ENCODE data around the gene KCNN1.

KCNN1 gene

DNA sequence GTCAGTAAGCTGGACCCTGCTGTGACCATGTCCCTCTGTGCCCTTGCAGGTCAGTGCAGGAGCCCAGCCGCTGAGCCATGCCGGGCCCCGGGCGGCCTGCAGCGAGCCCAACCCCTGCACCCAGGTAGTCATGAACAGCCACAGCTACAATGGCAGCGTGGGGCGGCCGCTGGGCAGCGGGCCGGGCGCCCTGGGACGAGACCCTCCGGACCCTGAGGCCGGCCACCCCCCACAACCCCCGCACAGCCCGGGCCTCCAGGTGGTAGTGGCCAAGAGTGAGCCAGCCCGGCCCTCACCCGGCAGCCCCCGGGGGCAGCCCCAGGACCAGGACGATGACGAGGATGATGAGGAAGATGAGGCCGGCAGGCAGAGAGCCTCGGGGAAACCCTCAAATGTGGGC lies 6.9 kb downstream of the KCNN1 start:
- TF ChIP-seq CTCF (IDR thresholded peaks at IDR 0.05) = no peak
- H3K27ac ChIP-seq = no peak overlapping the region

DNA sequence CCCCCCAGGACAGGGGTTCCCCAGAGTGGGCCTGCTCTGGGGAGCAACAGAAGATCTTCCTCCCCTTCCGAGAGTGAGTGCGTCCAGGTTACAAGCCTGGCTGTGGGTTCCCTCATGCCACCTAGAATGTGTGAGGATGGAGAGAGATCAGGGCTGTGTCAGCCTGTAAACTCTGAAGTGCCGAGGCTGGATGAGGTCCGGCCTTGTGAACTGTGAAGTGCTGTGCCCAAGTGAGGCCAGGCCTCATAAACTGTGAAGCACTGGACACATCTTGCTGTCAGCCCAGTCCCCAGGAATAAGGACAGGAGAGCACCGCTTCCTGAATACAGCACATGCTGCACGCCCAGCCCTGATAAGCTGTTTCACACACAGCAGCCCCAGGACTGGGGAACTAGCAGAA lies 7.6 kb downstream of the KCNN1 start:
- no peak for TF ChIP-seq CTCF (IDR thresholded peaks at IDR 0.05)
- TF ChIP-seq ZFX (IDR thresholded peaks at IDR 0.05; ENCODE audit: borderline replicate concordance) = no peak
- H3K27ac ChIP-seq = no peak overlapping the region

DNA sequence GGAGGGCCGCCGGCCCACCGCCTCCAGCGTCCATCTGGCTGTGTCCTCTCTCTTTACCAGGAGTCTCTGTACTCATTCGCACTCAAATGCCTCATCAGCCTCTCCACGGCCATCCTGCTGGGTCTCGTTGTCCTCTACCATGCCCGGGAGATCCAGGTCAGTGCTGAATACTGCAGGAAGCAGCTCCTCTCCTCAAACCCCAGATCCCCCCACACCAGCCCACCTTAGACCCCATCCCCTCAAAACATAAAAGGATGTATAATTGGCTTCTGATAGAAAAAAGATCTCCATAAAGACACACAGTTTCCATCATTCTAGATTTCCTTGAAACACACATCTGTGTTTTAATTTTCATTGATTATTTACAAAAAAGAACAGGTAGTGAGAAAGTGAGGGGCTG lies 8.1 kb downstream of the KCNN1 start:
- H3K27ac ChIP-seq = no peak overlapping the region
- no peak for TF ChIP-seq ZFX (IDR thresholded peaks at IDR 0.05; ENCODE audit: borderline replicate concordance)
- no peak for TF ChIP-seq CTCF (IDR thresholded peaks at IDR 0.05)

GRCh38 chr19:17977021-17977420 lies 10.1 kb downstream of the KCNN1 start:
- no peak for TF ChIP-seq ZFX (IDR thresholded peaks at IDR 0.05; ENCODE audit: borderline replicate concordance)
- TF ChIP-seq CTCF (IDR thresholded peaks at IDR 0.05) = no peak
- H3K27ac ChIP-seq = no peak overlapping the region

DNA sequence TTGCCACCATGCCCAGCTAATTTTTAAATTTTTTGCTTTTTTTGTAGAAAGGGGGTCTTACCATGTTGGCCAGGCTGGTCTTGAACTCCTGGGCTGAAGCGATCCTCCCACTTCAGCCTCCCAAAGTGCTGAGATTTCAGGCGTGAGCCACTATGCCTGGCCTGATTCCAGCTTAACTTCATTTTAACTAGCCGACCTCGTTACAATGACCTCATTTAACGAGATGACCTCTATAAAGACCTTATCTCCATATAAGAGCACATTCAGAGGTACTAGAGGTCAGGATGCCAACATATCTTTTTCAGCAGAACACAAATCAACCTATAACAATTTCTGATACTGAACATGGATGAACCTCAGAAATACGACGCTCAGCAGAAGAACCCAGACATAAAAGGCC lies 10.6 kb downstream of the KCNN1 start:
- no peak overlapping the region for H3K27ac ChIP-seq

GRCh38 chr19:17981611-17982010 lies 14.7 kb downstream of the KCNN1 start:
- H3K27ac ChIP-seq = no peak overlapping the region
- TF ChIP-seq ZFX (IDR thresholded peaks at IDR 0.05; ENCODE audit: borderline replicate concordance) (no peak), CTCF (IDR thresholded peaks at IDR 0.05) (no peak)

More for the DNA sequence above, 10.6 kb downstream of the KCNN1 start:
- TF ChIP-seq CTCF (IDR thresholded peaks at IDR 0.05) (no peak), ZFX (IDR thresholded peaks at IDR 0.05; ENCODE audit: borderline replicate concordance) (no peak)

- H3K27ac ChIP-seq = no peak overlapping the region
- no peak for TF ChIP-seq ZFX (IDR thresholded peaks at IDR 0.05; ENCODE audit: borderline replicate concordance)
- TF ChIP-seq CTCF (IDR thresholded peaks at IDR 0.05) = no peak
Measured at GRCh38 chr19:17982430-17982829, 15.5 kb downstream of the KCNN1 start.
